Measurements from ENCODE around the gene NOC4L. TPM values are rescaled to one million over a fixed set of nuclear protein-coding genes. Genes with fewer than 3 reads are reported as not detected.

Gene NOC4L
- total RNA-seq, 1 experiment from 2014 or later: 41.4 TPM

DNA sequence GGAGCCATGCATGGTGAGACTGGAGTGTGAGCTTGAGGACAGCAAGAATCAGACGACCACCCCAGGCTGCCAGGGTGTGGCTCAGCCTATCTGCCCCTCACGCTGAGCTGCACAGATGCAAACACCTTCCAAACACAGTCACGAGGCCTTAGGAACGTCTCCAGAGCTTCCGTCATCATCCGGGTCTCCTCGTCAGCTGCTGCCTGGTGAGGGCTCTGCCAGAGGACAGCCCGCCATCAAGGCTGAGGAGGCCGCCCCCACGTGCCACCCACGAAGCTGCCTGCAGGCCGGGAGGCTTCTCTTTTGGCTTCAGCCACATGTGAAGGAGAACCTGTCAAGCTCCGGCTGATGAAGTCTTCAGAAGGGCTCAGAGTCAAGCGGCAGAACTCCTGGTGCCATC is 13.6 kb upstream of the NOC4L start:
- no peak for DNase-seq (ENCODE audit: low spot score)
- CTCF ChIA-PET: no interaction called here
- peaks cover 30% of the 10 kb centered on the region for H3K27me3 Mint-ChIP-seq (ENCODE audit: low read depth)
- H3K4me1 Mint-ChIP-seq: no peaks in the 10 kb centered on the region
- POLR2A ChIA-PET: no interaction called here
- H3K27ac Mint-ChIP-seq: no peak overlapping the region
- TF ChIP-seq GTF2I (CRISPR knock-in tag; conservative IDR thresholded peaks at IDR 0.05): no peak
- no peak for TF ChIP-seq FOXK1 (CRISPR knock-in tag; IDR thresholded peaks at IDR 0.05)
- no peak for TF ChIP-seq OVOL2 (CRISPR knock-in tag; IDR thresholded peaks at IDR 0.05; ENCODE audit: borderline replicate concordance)
- no peak for TF ChIP-seq JAZF1 (CRISPR knock-in tag; IDR thresholded peaks at IDR 0.05)
- no peak for TF ChIP-seq MYBL2 (CRISPR knock-in tag; IDR thresholded peaks at IDR 0.05)
- no peak for TF ChIP-seq USF2 (CRISPR knock-in tag; IDR thresholded peaks at IDR 0.05)
- no peak for TF ChIP-seq ERG (CRISPR knock-in tag; IDR thresholded peaks at IDR 0.05)
- TF ChIP-seq TP53 (CRISPR knock-in tag; IDR thresholded peaks at IDR 0.05): no peak
- no peak for TF ChIP-seq ATF3 (CRISPR knock-in tag; conservative IDR thresholded peaks at IDR 0.05)
- peaks cover 56% of the 10 kb centered on the region for H3K36me3 Mint-ChIP-seq
- H3K4me3 Mint-ChIP-seq: no peak overlapping the region
- no peak for ATAC-seq
- H3K9me3 Mint-ChIP-seq: peaks cover 50% of the 10 kb centered on the region

GRCh38 chr12:132131229-132131628 is 13.0 kb upstream of the NOC4L start:
- peaks cover 30% of the 10 kb centered on the region for H3K27me3 Mint-ChIP-seq (ENCODE audit: low read depth)
- POLR2A ChIA-PET: no interaction called here

More at GRCh38 chr12:132131229-132131628, 13.0 kb upstream of the NOC4L start:
- no peak overlapping the region for H3K4me3 Mint-ChIP-seq
- DNase-seq (ENCODE audit: low spot score): no peak
- peaks cover 49% of the 10 kb centered on the region for H3K9me3 Mint-ChIP-seq
- H3K36me3 Mint-ChIP-seq: peaks cover 50% of the 10 kb centered on the region
- H3K27ac Mint-ChIP-seq: no peak overlapping the region
- TF ChIP-seq TP53 (CRISPR knock-in tag; IDR thresholded peaks at IDR 0.05) (no peak), NFATC4 (CRISPR knock-in tag; IDR thresholded peaks at IDR 0.05) (no peak), ZNF263 (CRISPR knock-in tag; IDR thresholded peaks at IDR 0.05; ENCODE audit: low read depth) (no peak), ZNF121 (CRISPR knock-in tag; IDR thresholded peaks at IDR 0.05) (no peak), NFE2L1 (CRISPR knock-in tag; IDR thresholded peaks at IDR 0.05) (no peak), ZNF232 (CRISPR knock-in tag; IDR thresholded peaks at IDR 0.05) (no peak), NFYB (CRISPR knock-in tag; conservative IDR thresholded peaks at IDR 0.05; ENCODE audit: low read depth) (no peak), CBFB (CRISPR knock-in tag; IDR thresholded peaks at IDR 0.05; ENCODE audit: low read depth) (no peak), FOXP4 (CRISPR knock-in tag; IDR thresholded peaks at IDR 0.05) (no peak)
- TF ChIP-seq, protein P1, sequence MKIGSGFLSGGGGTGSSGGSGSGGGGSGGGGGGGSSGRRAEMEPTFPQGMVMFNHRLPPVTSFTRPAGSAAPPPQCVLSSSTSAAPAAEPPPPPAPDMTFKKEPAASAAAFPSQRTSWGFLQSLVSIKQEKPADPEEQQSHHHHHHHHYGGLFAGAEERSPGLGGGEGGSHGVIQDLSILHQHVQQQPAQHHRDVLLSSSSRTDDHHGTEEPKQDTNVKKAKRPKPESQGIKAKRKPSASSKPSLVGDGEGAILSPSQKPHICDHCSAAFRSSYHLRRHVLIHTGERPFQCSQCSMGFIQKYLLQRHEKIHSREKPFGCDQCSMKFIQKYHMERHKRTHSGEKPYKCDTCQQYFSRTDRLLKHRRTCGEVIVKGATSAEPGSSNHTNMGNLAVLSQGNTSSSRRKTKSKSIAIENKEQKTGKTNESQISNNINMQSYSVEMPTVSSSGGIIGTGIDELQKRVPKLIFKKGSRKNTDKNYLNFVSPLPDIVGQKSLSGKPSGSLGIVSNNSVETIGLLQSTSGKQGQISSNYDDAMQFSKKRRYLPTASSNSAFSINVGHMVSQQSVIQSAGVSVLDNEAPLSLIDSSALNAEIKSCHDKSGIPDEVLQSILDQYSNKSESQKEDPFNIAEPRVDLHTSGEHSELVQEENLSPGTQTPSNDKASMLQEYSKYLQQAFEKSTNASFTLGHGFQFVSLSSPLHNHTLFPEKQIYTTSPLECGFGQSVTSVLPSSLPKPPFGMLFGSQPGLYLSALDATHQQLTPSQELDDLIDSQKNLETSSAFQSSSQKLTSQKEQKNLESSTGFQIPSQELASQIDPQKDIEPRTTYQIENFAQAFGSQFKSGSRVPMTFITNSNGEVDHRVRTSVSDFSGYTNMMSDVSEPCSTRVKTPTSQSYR (CRISPR knock-in tag; IDR thresholded peaks at IDR 0.05): no peak
- TF ChIP-seq, protein P2, sequence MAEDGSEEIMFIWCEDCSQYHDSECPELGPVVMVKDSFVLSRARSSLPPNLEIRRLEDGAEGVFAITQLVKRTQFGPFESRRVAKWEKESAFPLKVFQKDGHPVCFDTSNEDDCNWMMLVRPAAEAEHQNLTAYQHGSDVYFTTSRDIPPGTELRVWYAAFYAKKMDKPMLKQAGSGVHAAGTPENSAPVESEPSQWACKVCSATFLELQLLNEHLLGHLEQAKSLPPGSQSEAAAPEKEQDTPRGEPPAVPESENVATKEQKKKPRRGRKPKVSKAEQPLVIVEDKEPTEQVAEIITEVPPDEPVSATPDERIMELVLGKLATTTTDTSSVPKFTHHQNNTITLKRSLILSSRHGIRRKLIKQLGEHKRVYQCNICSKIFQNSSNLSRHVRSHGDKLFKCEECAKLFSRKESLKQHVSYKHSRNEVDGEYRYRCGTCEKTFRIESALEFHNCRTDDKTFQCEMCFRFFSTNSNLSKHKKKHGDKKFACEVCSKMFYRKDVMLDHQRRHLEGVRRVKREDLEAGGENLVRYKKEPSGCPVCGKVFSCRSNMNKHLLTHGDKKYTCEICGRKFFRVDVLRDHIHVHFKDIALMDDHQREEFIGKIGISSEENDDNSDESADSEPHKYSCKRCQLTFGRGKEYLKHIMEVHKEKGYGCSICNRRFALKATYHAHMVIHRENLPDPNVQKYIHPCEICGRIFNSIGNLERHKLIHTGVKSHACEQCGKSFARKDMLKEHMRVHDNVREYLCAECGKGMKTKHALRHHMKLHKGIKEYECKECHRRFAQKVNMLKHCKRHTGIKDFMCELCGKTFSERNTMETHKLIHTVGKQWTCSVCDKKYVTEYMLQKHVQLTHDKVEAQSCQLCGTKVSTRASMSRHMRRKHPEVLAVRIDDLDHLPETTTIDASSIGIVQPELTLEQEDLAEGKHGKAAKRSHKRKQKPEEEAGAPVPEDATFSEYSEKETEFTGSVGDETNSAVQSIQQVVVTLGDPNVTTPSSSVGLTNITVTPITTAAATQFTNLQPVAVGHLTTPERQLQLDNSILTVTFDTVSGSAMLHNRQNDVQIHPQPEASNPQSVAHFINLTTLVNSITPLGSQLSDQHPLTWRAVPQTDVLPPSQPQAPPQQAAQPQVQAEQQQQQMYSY (CRISPR knock-in tag; IDR thresholded peaks at IDR 0.05): no peak
- TF ChIP-seq, protein P3, sequence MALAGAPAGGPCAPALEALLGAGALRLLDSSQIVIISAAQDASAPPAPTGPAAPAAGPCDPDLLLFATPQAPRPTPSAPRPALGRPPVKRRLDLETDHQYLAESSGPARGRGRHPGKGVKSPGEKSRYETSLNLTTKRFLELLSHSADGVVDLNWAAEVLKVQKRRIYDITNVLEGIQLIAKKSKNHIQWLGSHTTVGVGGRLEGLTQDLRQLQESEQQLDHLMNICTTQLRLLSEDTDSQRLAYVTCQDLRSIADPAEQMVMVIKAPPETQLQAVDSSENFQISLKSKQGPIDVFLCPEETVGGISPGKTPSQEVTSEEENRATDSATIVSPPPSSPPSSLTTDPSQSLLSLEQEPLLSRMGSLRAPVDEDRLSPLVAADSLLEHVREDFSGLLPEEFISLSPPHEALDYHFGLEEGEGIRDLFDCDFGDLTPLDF (CRISPR knock-in tag; IDR thresholded peaks at IDR 0.05): no peak
- H3K4me1 Mint-ChIP-seq: no peaks in the 10 kb centered on the region
- CTCF ChIA-PET: no interaction called here
- no peak for ATAC-seq
